Activated CD4-positive, alpha-beta T cell treated with anti-CD3 and anti-CD28 coated beads for 24 hours (primary cell): ENCODE measurements around the gene DCDC2.
"Not testable (repeated sequence)": the region's sequence is repeated elsewhere in the genome, so short reads cannot be mapped to it uniquely, and the experiment has no call there.

Experiments used
- DNase-seq, 2 donors: peaks; one replicate each; pipeline ENCODE4 v3.0.0-alpha.2; 2020; ENCODE audit warnings: low read depth in 2 of 2

The DCDC2 gene

GRCh38 chr6:24148154-24148570 is 209.7 kb downstream of the DCDC2 start:
- no peak for DNase-seq

GRCh38 chr6:24147511-24148153 is 210.2 kb downstream of the DCDC2 start:
- no peak for DNase-seq

- DNase-seq = no peak
Measured at GRCh38 chr6:24146871-24147270, 211.0 kb downstream of the DCDC2 start.

GRCh38 chr6:24145690-24146131 is 212.1 kb downstream of the DCDC2 start:
- DNase-seq = no peak

GRCh38 chr6:24142733-24143132 is 215.1 kb downstream of the DCDC2 start:
- not testable (repeated sequence) for DNase-seq

GRCh38 chr6:24140591-24140990 is 217.3 kb downstream of the DCDC2 start:
- no peak for DNase-seq

- DNase-seq = no peak
Measured at GRCh38 chr6:24139639-24140038, 218.2 kb downstream of the DCDC2 start.

GRCh38 chr6:24139080-24139479 is 218.8 kb downstream of the DCDC2 start:
- DNase-seq = no peak

- DNase-seq = no peak
Measured at GRCh38 chr6:24131751-24132150, 226.1 kb downstream of the DCDC2 start.

GRCh38 chr6:24127316-24127715 is 230.5 kb downstream of the DCDC2 start:
- no peak for DNase-seq

GRCh38 chr6:24126586-24127192 is 231.2 kb downstream of the DCDC2 start:
- DNase-seq = no peak

- no peak for DNase-seq
Measured at GRCh38 chr6:24125980-24126379, 231.9 kb downstream of the DCDC2 start, which contains the start of gene NRSN1. Gene NRSN1, plus strand, starts transcription at chr6:24126215. Its CDS starts 8,113 bp downstream, at chr6:24134328.

- DNase-seq = no peak
Measured at GRCh38 chr6:24122139-24122538, 235.7 kb downstream of the DCDC2 start.
